IgD-negative memory B cell (primary cell): ENCODE data around the gene OXGR1. TPM values are rescaled to one million over a fixed set of nuclear protein-coding genes. Genes with fewer than 3 reads are reported as not detected.

ENCODE experiments used
- H3K27ac Mint-ChIP-seq, 3 donors: one replicate each; pipeline ENCODE4 v1.8.0; 2020 to 2022; ENCODE audit warnings: mild to moderate bottlenecking in 3 of 3, mixed read lengths in 3 of 3, moderate library complexity in 1 of 3
- H3K27me3 Mint-ChIP-seq: one replicate; pipeline ENCODE4 v1.8.0; 2021; ENCODE audit warnings: mixed read lengths
- H3K36me3 Mint-ChIP-seq: one replicate; pipeline ENCODE4 v1.8.0; 2020; ENCODE audit warnings: mild to moderate bottlenecking, mixed read lengths
- H3K4me1 Mint-ChIP-seq, 3 donors: one replicate each; pipeline ENCODE4 v1.8.0; 2020 to 2022; ENCODE audit warnings: mixed read lengths in 3 of 3, mild to moderate bottlenecking in 1 of 3
- H3K4me3 Mint-ChIP-seq, 4 donors: one replicate each; pipeline ENCODE4 v1.8.0; 2020 to 2022; ENCODE audit warnings: mild to moderate bottlenecking in 4 of 4, mixed read lengths in 4 of 4, moderate library complexity in 3 of 4
- H3K9me3 Mint-ChIP-seq, 3 donors: one replicate each; pipeline ENCODE4 v1.8.0; 2020 to 2021; ENCODE audit warnings: mixed read lengths in 3 of 3, mild to moderate bottlenecking in 1 of 3
- polyA plus RNA-seq: library from polyadenylated mRNA; unstranded; fragments of 300-500 nt; fragmentation: Illumina TruSeq; gene quantifications from one replicate; pipeline ENCODE4 v1.2.3, GENCODE V29; 2021

The OXGR1 gene
- polyA plus RNA-seq, 1 donor from 2014 or later, result not detected

DNA sequence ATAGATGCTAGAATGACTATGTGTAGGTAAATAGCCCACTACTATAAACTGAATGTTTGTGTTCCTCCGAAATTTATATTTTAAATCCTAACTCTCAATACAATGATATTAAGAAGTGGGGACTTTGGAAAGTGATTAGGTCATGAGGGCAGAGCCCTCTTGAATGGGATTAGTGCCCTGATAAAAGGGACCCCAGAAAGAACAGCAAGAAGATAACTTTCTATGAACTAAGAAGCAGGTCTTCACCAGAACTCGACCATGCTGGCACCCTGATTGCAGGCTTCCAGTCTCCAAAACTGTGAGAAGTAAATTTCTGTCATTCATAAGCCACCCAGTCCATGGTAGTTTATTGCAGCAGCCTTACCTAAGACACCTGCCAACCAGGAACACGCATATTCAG is 33.9 kb downstream of the OXGR1 start:
- H3K27ac Mint-ChIP-seq, result no peak overlapping the region
- no peak overlapping the region for H3K4me3 Mint-ChIP-seq
- no peaks in the 10 kb centered on the region for H3K4me1 Mint-ChIP-seq
- H3K36me3 Mint-ChIP-seq, result no peaks in the 10 kb centered on the region
- no peaks in the 10 kb centered on the region for H3K27me3 Mint-ChIP-seq
- peaks cover 3 to 6% (median 5%) of the 10 kb centered on the region in 3 donors for H3K9me3 Mint-ChIP-seq

DNA sequence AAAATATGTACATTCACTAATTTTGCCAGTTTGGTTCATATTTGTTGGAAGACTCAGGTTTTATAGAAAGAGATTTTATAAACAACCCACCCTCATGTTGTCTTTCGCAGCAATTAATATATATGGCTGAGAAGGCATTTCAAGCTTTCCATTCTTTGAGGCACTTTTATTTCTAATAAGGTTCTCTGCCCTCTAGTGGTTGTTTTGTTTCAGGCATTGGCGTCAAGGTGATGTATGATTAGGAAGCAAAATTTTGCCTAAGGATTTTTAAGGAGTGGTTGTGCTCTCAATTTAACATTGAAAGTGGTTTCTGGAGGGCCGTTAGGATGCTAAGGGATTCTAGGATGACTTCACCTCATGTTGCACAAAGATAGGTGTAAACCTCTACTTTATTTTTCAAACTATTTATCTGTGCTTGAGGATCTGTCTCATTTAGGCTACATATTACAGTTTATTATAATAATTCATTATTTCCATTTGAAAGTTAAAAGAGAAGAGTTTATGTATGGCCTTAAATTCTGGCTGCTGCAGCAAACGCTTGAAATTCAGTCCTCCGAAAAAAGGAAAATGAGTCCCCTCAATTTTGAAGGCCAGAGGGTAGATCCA is 35.9 kb downstream of the OXGR1 start:
- H3K27me3 Mint-ChIP-seq, result no peaks in the 10 kb centered on the region
- H3K36me3 Mint-ChIP-seq, result no peaks in the 10 kb centered on the region
- no peak overlapping the region for H3K4me3 Mint-ChIP-seq
- no peaks in the 10 kb centered on the region for H3K4me1 Mint-ChIP-seq
- no peak overlapping the region for H3K27ac Mint-ChIP-seq
- H3K9me3 Mint-ChIP-seq, result peaks cover 0 to 5% (median 0%) of the 10 kb centered on the region in 3 donors

DNA sequence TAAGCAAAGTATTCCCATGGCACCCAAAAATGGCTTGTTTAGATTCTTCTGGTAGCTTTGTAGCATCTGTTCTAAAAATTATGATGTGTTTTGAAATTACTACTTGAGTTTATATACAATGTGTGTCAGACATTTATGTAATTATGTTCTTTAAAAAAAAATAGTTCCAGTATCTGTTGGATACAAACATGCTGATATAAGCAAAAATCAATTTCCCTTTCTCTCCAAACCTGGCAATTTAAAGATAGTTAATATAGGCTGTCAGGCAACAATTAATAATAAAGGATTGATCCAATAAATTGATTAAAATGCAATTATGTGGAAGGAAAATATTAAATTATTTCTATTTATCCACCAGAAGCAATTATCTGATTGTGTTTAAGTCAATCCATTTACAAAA is 41.7 kb downstream of the OXGR1 start:
- Mint-ChIP-seq H3K27me3 (peaks cover 2% of the 10 kb centered on the region), H3K4me3 (no peak overlapping the region), H3K36me3 (no peaks in the 10 kb centered on the region), H3K9me3 (peaks cover 0 to 2% (median 0%) of the 10 kb centered on the region in 3 donors), H3K27ac (no peak overlapping the region), H3K4me1 (no peaks in the 10 kb centered on the region)

DNA sequence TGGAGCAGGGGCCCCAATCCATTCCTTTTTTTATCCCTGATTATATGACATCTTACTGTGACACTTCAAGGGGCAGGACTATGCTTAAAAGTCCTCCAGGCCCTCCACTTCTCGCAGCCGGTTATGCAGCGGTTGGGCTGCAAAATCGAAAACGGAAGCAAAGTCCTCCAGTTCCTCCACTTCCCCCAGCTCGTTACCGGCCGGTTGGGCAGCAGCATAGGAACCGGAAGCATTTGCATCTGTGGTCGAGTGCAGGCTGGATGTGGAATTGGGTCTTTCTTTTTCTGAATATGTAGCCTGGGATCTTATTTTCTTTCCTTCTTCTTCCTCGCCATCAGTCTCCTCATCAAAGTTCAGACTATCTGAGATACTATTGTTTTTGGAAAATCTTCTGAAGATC is 46.1 kb downstream of the OXGR1 start:
- Mint-ChIP-seq H3K27ac (no peak overlapping the region), H3K9me3 (peaks cover 0 to 5% (median 2%) of the 10 kb centered on the region in 3 donors), H3K27me3 (peaks cover 2% of the 10 kb centered on the region), H3K4me1 (no peaks in the 10 kb centered on the region), H3K36me3 (no peaks in the 10 kb centered on the region), H3K4me3 (no peak overlapping the region)

DNA sequence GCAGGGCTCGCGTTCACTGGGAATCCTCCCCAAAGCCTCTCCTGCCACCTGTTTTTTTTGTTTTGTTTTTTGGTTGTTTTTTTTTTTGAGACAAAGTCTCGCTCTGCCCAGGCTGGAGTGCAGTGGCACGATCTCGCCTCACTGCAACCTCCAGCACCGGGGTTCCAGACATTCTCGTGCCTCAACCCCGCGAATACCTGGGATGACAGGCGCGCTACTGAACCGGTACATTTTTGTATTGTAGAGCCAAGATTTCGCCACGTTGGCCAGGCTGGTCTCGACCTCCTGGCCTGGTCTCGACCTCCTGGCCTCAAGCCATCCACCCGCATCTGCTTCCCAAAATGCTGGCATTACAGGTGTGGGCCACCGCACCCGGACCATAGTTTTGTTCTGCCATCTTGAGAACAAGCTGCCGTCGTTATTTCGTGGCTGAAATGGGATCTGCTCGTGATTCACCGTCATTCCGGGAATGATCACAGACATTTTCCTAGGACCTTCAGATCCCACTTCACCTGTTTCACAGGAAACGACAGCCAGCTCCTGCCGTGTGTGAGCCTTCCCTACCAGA is 46.8 kb downstream of the OXGR1 start:
- H3K4me3 Mint-ChIP-seq, result no peak overlapping the region
- no peak overlapping the region for H3K27ac Mint-ChIP-seq
- peaks cover 2% of the 10 kb centered on the region for H3K27me3 Mint-ChIP-seq
- no peaks in the 10 kb centered on the region for H3K36me3 Mint-ChIP-seq
- no peaks in the 10 kb centered on the region for H3K4me1 Mint-ChIP-seq
- H3K9me3 Mint-ChIP-seq, result peaks cover 0 to 6% (median 2%) of the 10 kb centered on the region in 3 donors

DNA sequence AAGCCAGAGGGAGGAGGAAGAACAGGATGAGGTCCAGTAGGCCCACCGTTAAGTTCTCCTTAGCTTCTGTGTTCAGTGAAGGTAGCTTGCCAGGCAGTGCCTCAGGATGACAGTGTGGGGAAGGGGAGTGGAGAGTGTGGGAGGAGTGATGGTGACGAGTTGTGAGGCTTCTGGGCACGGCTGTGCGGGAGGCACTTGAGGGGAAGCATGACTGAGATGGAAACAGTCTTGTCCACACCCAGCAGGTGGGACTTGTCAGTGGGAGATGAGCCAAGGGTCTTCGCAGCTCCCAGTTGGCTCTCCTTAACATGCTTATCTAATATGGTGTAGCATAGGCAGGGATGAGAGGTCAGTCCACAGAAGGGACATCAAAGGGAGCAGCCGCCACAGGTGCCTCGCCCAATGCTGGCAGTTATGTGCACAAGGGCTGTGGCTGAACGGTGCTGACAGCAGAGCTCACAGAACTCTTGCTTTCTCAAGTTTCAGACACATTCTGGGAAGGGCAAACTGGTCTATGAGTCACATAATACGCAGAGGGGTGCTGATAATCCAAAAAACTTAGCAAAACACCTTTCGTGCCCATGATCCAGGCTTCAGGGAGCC is 47.5 kb downstream of the OXGR1 start:
- Mint-ChIP-seq H3K4me3 (no peak overlapping the region), H3K4me1 (no peaks in the 10 kb centered on the region), H3K27ac (no peak overlapping the region), H3K36me3 (no peaks in the 10 kb centered on the region), H3K9me3 (peaks cover 0 to 6% (median 2%) of the 10 kb centered on the region in 3 donors), H3K27me3 (no peaks in the 10 kb centered on the region)

DNA sequence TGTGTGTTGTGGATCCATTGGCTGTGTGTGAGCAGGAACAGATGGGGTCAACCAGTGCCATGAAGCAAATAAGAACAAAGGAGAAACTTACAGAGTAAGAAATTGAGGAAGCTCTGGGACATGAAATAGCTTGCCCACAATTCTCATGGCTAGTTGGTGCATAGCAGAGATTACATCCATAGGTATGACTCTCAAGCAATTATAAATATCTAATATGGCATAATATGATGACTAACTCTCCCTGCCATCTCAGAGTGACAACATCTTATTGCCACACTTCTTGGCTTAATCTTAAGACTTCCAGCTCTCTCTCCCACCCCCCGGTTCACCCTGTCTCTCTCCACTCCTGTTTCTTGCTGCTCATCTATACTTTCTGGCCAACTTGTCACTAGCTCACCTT is 53.3 kb downstream of the OXGR1 start:
- Mint-ChIP-seq H3K4me3 (no peak overlapping the region), H3K27ac (no peak overlapping the region), H3K4me1 (no peaks in the 10 kb centered on the region), H3K27me3 (no peaks in the 10 kb centered on the region), H3K9me3 (peaks cover 0 to 1% (median 0%) of the 10 kb centered on the region in 3 donors), H3K36me3 (no peaks in the 10 kb centered on the region)

DNA sequence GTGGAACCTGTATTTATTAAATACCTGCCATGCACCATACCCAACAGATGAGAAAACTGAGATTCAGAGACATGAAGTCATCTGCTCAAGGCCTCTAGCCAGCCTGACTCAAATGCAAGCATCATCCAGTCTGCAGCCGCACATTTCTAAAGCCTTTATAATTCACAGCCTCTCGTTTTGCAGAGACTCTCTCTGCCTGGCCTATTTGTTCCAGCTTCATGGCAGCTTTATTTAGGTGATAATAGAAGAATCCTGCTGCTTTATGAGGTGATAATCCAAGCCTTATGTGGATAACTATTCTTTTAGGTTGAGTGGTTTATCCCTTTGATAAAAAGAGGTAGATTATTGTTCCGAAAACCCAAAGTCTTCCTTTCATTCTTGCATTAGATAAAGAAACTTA is 58.4 kb downstream of the OXGR1 start:
- Mint-ChIP-seq H3K9me3 (no peaks in the 10 kb centered on the region), H3K4me3 (no peak overlapping the region), H3K27me3 (no peaks in the 10 kb centered on the region), H3K4me1 (no peaks in the 10 kb centered on the region), H3K36me3 (no peaks in the 10 kb centered on the region), H3K27ac (no peak overlapping the region)

Other genes starting within 250 kb of the OXGR1 start
- 15.9 TPM for gene MBNL2, start 227.9 kb upstream of the OXGR1 start, polyA plus RNA-seq